ENCODE measurements around the gene ALG9.

DNA sequence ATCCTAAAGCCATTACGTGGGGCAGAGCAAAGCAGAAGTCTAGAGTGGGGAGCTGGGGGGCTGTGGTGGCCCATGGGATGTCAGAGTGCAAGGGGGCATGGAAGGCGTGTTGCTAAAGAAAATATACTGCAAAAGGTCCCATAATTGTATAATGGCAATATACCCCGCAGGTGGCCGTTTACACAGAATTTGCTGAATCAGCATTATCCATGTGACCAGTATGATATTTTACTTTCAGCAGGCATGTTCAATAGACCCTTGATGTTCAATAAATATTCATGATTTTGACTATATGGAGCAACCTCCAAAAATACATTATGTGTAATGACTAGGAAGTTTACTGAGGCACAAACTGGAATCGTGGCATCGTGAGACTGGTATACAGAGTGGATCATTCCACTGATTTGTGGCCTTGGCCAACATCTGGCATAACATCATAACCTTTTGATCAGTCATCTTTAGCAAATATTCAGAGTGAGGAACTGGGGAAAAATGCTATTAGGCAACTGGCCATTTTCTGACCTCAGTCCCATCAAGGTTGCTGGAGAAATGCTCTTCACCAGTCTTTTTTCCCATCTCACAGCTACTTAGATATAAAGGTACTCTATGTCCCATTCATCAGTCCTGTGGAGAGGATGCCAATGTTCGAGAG, 75.9 kb downstream of the ALG9 start:
- TF ChIP-seq YY1 (IDR thresholded peaks at IDR 0.05; ENCODE audit: low read depth) (no peak), CREB1 (IDR thresholded peaks at IDR 0.05; ENCODE audit: low read depth) (no peak), RAD21 (IDR thresholded peaks at IDR 0.05; ENCODE audit: low read depth) (no peak), NFIC (IDR thresholded peaks at IDR 0.05) (no peak)
- TF ChIP-seq, protein P1, sequence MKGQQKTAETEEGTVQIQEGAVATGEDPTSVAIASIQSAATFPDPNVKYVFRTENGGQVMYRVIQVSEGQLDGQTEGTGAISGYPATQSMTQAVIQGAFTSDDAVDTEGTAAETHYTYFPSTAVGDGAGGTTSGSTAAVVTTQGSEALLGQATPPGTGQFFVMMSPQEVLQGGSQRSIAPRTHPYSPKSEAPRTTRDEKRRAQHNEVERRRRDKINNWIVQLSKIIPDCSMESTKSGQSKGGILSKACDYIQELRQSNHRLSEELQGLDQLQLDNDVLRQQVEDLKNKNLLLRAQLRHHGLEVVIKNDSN (IDR thresholded peaks at IDR 0.05) = no peak
- TF ChIP-seq, protein P2, sequence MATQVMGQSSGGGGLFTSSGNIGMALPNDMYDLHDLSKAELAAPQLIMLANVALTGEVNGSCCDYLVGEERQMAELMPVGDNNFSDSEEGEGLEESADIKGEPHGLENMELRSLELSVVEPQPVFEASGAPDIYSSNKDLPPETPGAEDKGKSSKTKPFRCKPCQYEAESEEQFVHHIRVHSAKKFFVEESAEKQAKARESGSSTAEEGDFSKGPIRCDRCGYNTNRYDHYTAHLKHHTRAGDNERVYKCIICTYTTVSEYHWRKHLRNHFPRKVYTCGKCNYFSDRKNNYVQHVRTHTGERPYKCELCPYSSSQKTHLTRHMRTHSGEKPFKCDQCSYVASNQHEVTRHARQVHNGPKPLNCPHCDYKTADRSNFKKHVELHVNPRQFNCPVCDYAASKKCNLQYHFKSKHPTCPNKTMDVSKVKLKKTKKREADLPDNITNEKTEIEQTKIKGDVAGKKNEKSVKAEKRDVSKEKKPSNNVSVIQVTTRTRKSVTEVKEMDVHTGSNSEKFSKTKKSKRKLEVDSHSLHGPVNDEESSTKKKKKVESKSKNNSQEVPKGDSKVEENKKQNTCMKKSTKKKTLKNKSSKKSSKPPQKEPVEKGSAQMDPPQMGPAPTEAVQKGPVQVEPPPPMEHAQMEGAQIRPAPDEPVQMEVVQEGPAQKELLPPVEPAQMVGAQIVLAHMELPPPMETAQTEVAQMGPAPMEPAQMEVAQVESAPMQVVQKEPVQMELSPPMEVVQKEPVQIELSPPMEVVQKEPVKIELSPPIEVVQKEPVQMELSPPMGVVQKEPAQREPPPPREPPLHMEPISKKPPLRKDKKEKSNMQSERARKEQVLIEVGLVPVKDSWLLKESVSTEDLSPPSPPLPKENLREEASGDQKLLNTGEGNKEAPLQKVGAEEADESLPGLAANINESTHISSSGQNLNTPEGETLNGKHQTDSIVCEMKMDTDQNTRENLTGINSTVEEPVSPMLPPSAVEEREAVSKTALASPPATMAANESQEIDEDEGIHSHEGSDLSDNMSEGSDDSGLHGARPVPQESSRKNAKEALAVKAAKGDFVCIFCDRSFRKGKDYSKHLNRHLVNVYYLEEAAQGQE (IDR thresholded peaks at IDR 0.05; ENCODE audit: low read depth) = no peak
- TF ChIP-seq, protein P3, sequence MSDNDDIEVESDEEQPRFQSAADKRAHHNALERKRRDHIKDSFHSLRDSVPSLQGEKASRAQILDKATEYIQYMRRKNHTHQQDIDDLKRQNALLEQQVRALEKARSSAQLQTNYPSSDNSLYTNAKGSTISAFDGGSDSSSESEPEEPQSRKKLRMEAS (IDR thresholded peaks at IDR 0.05) = no peak

Data from Ishikawa (cell line).